Neural cell (in vitro differentiated cells): ENCODE results near the gene COL15A1. TPM values are rescaled to one million over a fixed set of nuclear protein-coding genes. Genes with fewer than 3 reads are reported as not detected.

Source experiments
- H2AFZ ChIP-seq: fragments of 200-600, 300-800 bp; sonication (generic), shearing (Covaris generic); 2 replicates; pipeline ENCODE4 v1.6.0; 2014; ENCODE audit warnings: low read depth, mild to moderate bottlenecking, antibody characterized with exemption, low read length, moderate library complexity
- H3F3A ChIP-seq: fragments of 200-600 bp; shearing (Covaris generic); 2 replicates; pipeline ENCODE4 v1.6.1; 2016; ENCODE audit warnings: mild to moderate bottlenecking, moderate library complexity, mixed read lengths, antibody characterized with exemption, low read length; ENCODE audit not compliant: insufficient read depth, poor library complexity, severe bottlenecking
- H3K27ac ChIP-seq: fragments of 200-600, 300-800 bp; sonication (generic), shearing (Covaris generic); 2 replicates; pipeline ENCODE4 v1.5.1; 2014; ENCODE audit warnings: mild to moderate bottlenecking, low read length, moderate library complexity
- H3K27me3 ChIP-seq: fragments of 300-800, 200-600 bp; sonication (generic), shearing (Covaris generic); 2 replicates; pipeline ENCODE4 v1.6.0; 2014; ENCODE audit warnings: mild to moderate bottlenecking, low read depth, low read length, moderate library complexity; ENCODE audit not compliant: insufficient read depth
- H3K36me3 ChIP-seq: fragments of 300-800, 200-600 bp; sonication (generic), shearing (Covaris generic); 2 replicates; pipeline ENCODE4 v1.5.1; 2014; ENCODE audit warnings: mild to moderate bottlenecking, antibody characterized with exemption, low read length, moderate library complexity; ENCODE audit not compliant: insufficient read depth
- H3K4me2 ChIP-seq: fragments of 300-800, 200-600 bp; sonication (generic), shearing (Covaris generic); 2 replicates; pipeline ENCODE4 v1.6.0; 2014; ENCODE audit warnings: mild to moderate bottlenecking, low read length
- H3K4me3 ChIP-seq: fragments of 300-800, 200-600 bp; sonication (generic), shearing (Covaris generic); 2 replicates; pipeline ENCODE4 v1.5.1; 2014; ENCODE audit warnings: mild to moderate bottlenecking, low read length, moderate library complexity
- H3K79me2 ChIP-seq: fragments of 200-600 bp; shearing (Covaris generic); replicated peaks from 2 replicates; pipeline ENCODE4 v1.6.0; 2014; ENCODE audit warnings: mild to moderate bottlenecking, low read length, moderate library complexity; ENCODE audit not compliant: insufficient read depth
- H3K9ac ChIP-seq: fragments of 300-800, 200-600 bp; sonication (generic), shearing (Covaris generic); 2 replicates; pipeline ENCODE4 v1.6.1; 2016; ENCODE audit warnings: mild to moderate bottlenecking, low read length, mixed read lengths
- H3K9me2 ChIP-seq: fragments of 200-600 bp; shearing (Covaris generic); 2 replicates; pipeline ENCODE4 v1.6.1; 2016; ENCODE audit warnings: mild to moderate bottlenecking, low read length, mixed read lengths; ENCODE audit not compliant: insufficient read depth
- H3K9me3 ChIP-seq: fragments of 200-600, 300-800 bp; sonication (generic), shearing (Covaris generic); 2 replicates; pipeline ENCODE4 v1.6.1; 2016; ENCODE audit warnings: mild to moderate bottlenecking, mixed run types, low read length, moderate library complexity, mixed read lengths
- H4K20me1 ChIP-seq: fragments of 200-600 bp; shearing (Covaris generic); 2 replicates; pipeline ENCODE4 v1.6.1; 2016; ENCODE audit warnings: mild to moderate bottlenecking, mixed run types; ENCODE audit not compliant: insufficient read depth
- CTCF ChIP-seq: fragments of 450-650 bp; IDR thresholded peaks from 2 replicates; pipeline ENCODE4 v1.5.1; 2014; ENCODE audit warnings: antibody characterized with exemption, mild to moderate bottlenecking, moderate library complexity; ENCODE audit not compliant: poor library complexity, severe bottlenecking
- EP300 ChIP-seq: fragments of 450-650 bp; conservative IDR thresholded peaks from 2 replicates; pipeline ENCODE4 v1.6.1; 2014; ENCODE audit warnings: antibody characterized with exemption, mild to moderate bottlenecking, moderate library complexity; ENCODE audit not compliant: poor library complexity, severe bottlenecking
- EZH2 ChIP-seq: fragments of 200-600, 300-800 bp; shearing (Covaris generic), sonication (generic); IDR thresholded peaks from 2 replicates; pipeline ENCODE4 v1.6.1; 2014; ENCODE audit warnings: antibody characterized with exemption, low read length, borderline replicate concordance, mild to moderate bottlenecking; ENCODE audit not compliant: insufficient read depth, poor library complexity, severe bottlenecking
- MXI1 ChIP-seq: fragments of 450-650 bp; conservative IDR thresholded peaks from 2 replicates; pipeline ENCODE4 v1.6.1; 2014; ENCODE audit warnings: antibody characterized with exemption, mild to moderate bottlenecking; ENCODE audit not compliant: poor library complexity, severe bottlenecking
- POLR2AphosphoS5 ChIP-seq: IDR thresholded peaks from 2 replicates; pipeline ENCODE4 v1.6.1; 2012
- RAD21 ChIP-seq: fragments of 450-650 bp; conservative IDR thresholded peaks from 2 replicates; pipeline ENCODE4 v1.6.1; 2014; ENCODE audit warnings: antibody characterized with exemption, mild to moderate bottlenecking, moderate library complexity
- REST ChIP-seq: IDR thresholded peaks from 2 replicates; pipeline ENCODE4 v1.6.1; 2012; ENCODE audit warnings: borderline replicate concordance
- SMC3 ChIP-seq: fragments of 450-650 bp; conservative IDR thresholded peaks from 2 replicates; pipeline ENCODE4 v1.6.1; 2014; ENCODE audit warnings: antibody characterized with exemption, mild to moderate bottlenecking, moderate library complexity; ENCODE audit not compliant: poor library complexity
- TAF1 ChIP-seq: IDR thresholded peaks from 2 replicates; pipeline ENCODE4 v1.6.1; 2012; ENCODE audit warnings: low read depth
- polyA plus RNA-seq: library from polyadenylated mRNA; depleted of rRNA; stranded (reverse); fragments of >200 nt; gene quantifications from 2 replicates; pipeline ENCODE4 v1.2.3, GENCODE V29; 2014

COL15A1 gene
- polyA plus RNA-seq, 1 donor from 2014 or later, result 2.8 TPM

- H3K4me2 ChIP-seq, result no peak overlapping the region
- H3F3A ChIP-seq, result no peaks in the 10 kb centered on the region
- no peaks in the 10 kb centered on the region for H3K27me3 ChIP-seq
- H3K9ac ChIP-seq, result no peak overlapping the region
- H2AFZ ChIP-seq, result no peak overlapping the region
- no peaks in the 10 kb centered on the region for H3K9me2 ChIP-seq
- H3K27ac ChIP-seq, result no peak overlapping the region
- no peak overlapping the region for H3K4me3 ChIP-seq
- H3K9me3 ChIP-seq, result no peaks in the 10 kb centered on the region
- H4K20me1 ChIP-seq, result no peaks in the 10 kb centered on the region
- no peaks in the 10 kb centered on the region for H3K36me3 ChIP-seq
- TF ChIP-seq SMC3 (no peak), EZH2 (no peak), CTCF (no peak), MXI1 (no peak), POLR2AphosphoS5 (no peak), RAD21 (no peak), REST (no peak), EP300 (no peak), TAF1 (no peak)
- no peaks in the 10 kb centered on the region for H3K79me2 ChIP-seq
Observed at GRCh38 chr9:99026956-99027298, 83.2 kb downstream of the COL15A1 start.

DNA sequence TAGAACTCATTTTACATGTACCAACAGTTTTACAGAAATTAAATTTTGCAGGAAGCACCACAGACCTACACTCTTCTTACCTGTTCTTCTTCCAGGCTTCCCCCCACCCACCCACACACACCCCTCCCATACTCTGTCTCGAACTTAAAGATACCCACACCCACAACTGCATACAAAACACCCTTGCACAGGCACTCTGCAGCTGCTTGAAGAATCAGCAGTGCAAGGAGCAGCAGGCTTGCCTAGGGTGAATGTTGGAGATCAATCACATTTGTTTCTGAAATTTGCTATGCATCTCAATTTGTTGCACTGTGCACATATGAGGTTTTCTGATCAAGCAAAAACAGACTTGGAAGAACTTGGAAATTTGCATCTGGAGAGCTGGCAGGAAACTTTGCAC is 83.7 kb downstream of the COL15A1 start:
- Histone ChIP-seq H3K9me3 (no peaks in the 10 kb centered on the region), H3K4me2 (no peak overlapping the region), H3F3A (no peaks in the 10 kb centered on the region), H3K79me2 (no peaks in the 10 kb centered on the region), H3K27me3 (no peaks in the 10 kb centered on the region), H3K4me3 (no peak overlapping the region), H2AFZ (no peak overlapping the region), H3K9ac (no peak overlapping the region), H3K27ac (no peak overlapping the region), H3K36me3 (no peaks in the 10 kb centered on the region), H4K20me1 (no peaks in the 10 kb centered on the region), H3K9me2 (no peaks in the 10 kb centered on the region)
- TF ChIP-seq RAD21, result no peak
- TF ChIP-seq MXI1, result no peak
- no peak for TF ChIP-seq SMC3
- no peak for TF ChIP-seq POLR2AphosphoS5
- TF ChIP-seq TAF1, result no peak
- no peak for TF ChIP-seq REST
- TF ChIP-seq EP300, result no peak
- TF ChIP-seq CTCF, result no peak
- TF ChIP-seq EZH2, result no peak
